HG03342 (cell line): ENCODE data around the gene SEMA5B.

Experiments used
- ATAC-seq: cut with Tn5 transposase; IDR thresholded peaks from one replicate; pipeline ENCODE4 v1.9.1; 2021; ENCODE audit warnings: mild to moderate bottlenecking, moderate library complexity; ENCODE audit not compliant: unreplicated experiment

The SEMA5B gene

GRCh38 chr3:123027292-123028232 is at the start of gene SEMA5B:
SEMA5B (minus strand) TSS chr3:123027763; CDS start chr3:122961263, 66,500 bp downstream.
- ATAC-seq: no peak

GRCh38 chr3:123076496-123077418 is 49.2 kb upstream of the SEMA5B start:
- ATAC-seq: no peak

GRCh38 chr3:123076112-123076495 is 48.5 kb upstream of the SEMA5B start:
- no peak for ATAC-seq

GRCh38 chr3:123075359-123075758 is 47.8 kb upstream of the SEMA5B start:
- ATAC-seq: no peak

GRCh38 chr3:123072564-123072963 is 45.0 kb upstream of the SEMA5B start:
- no peak for ATAC-seq

- ATAC-seq: no peak
Measured at GRCh38 chr3:123072152-123072551, 44.6 kb upstream of the SEMA5B start.

- no peak for ATAC-seq
Measured at GRCh38 chr3:123071581-123071980, 44.0 kb upstream of the SEMA5B start.

GRCh38 chr3:123071146-123071545 is 43.6 kb upstream of the SEMA5B start:
- ATAC-seq: no peak

GRCh38 chr3:123070510-123070909 is 42.9 kb upstream of the SEMA5B start:
- no peak for ATAC-seq

GRCh38 chr3:123068601-123069381 is 41.2 kb upstream of the SEMA5B start:
- ATAC-seq: no peak

GRCh38 chr3:123067689-123068600 is 40.4 kb upstream of the SEMA5B start:
- ATAC-seq: peak; percentile 27

GRCh38 chr3:123066896-123067688 is 39.5 kb upstream of the SEMA5B start, which contains the start of gene PDIA5:
PDIA5 (plus strand) TSS chr3:123067025; CDS start chr3:123067165, 140 bp downstream.
- peak; percentile 85 for ATAC-seq

GRCh38 chr3:123066599-123066895 is 39.0 kb upstream of the SEMA5B start:
- no peak for ATAC-seq

GRCh38 chr3:123064914-123065313 is 37.4 kb upstream of the SEMA5B start:
- no peak for ATAC-seq

- ATAC-seq: no peak
Measured at GRCh38 chr3:123064506-123064905, 36.9 kb upstream of the SEMA5B start.

- no peak for ATAC-seq
Measured at GRCh38 chr3:123063034-123063433, 35.5 kb upstream of the SEMA5B start.

GRCh38 chr3:123061856-123062255 is 34.3 kb upstream of the SEMA5B start:
- no peak for ATAC-seq

- no peak for ATAC-seq
Measured at GRCh38 chr3:123060054-123060453, 32.5 kb upstream of the SEMA5B start.

GRCh38 chr3:123058505-123058904 is 30.9 kb upstream of the SEMA5B start:
- no peak for ATAC-seq
